ENCODE measurements around the gene ZNF621. TPM values are rescaled to one million over a fixed set of nuclear protein-coding genes. Genes with fewer than 3 reads are reported as not detected.

The ZNF621 gene
- total RNA-seq, 1 donor from 2014 or later: 29.5 TPM

DNA sequence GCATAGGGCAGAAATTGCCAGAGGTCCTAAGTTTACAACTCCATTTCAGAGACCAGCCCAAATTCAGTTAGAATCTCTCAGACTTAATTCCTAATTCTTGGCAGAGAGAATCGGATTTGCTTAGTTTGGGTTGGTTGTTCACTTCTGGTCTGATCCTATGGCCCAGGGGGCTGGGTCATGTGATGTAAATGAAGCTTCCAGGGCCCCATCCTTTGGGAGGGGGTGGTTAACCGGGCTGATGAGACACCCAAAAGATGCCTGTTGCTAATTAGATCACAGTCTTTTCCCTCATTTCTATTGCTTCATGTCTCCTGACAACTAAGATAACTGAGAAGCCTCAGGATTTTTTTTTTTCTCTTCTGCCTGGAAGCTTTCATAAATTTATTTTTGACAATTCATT, 30.1 kb upstream of the ZNF621 start:
- H3K4me3 Mint-ChIP-seq: no peak overlapping the region
- no peaks in the 10 kb centered on the region for H3K9me3 Mint-ChIP-seq
- H3K36me3 Mint-ChIP-seq (ENCODE audit: low read depth): peaks cover 4% of the 10 kb centered on the region
- no peak overlapping the region for H3K27ac Mint-ChIP-seq (ENCODE audit: unreplicated experiment)
- TF ChIP-seq CTCF (conservative IDR thresholded peaks at IDR 0.05): no peak
- peaks cover 9% of the 10 kb centered on the region for H3K27me3 Mint-ChIP-seq (ENCODE audit: low read depth)
- DNase-seq (ENCODE audit: low read depth, low spot score): no peak
- H3K4me1 Mint-ChIP-seq: no peaks in the 10 kb centered on the region

GRCh38 chr3:40497288-40497687, 27.5 kb upstream of the ZNF621 start:
- H3K27ac Mint-ChIP-seq (ENCODE audit: unreplicated experiment): no peak overlapping the region
- TF ChIP-seq CTCF (conservative IDR thresholded peaks at IDR 0.05): no peak
- H3K27me3 Mint-ChIP-seq (ENCODE audit: low read depth): peaks cover 13% of the 10 kb centered on the region
- H3K4me3 Mint-ChIP-seq: no peak overlapping the region
- no peaks in the 10 kb centered on the region for H3K4me1 Mint-ChIP-seq
- no peaks in the 10 kb centered on the region for H3K9me3 Mint-ChIP-seq
- H3K36me3 Mint-ChIP-seq (ENCODE audit: low read depth): no peaks in the 10 kb centered on the region
- no peak for DNase-seq (ENCODE audit: low read depth, low spot score)

DNA sequence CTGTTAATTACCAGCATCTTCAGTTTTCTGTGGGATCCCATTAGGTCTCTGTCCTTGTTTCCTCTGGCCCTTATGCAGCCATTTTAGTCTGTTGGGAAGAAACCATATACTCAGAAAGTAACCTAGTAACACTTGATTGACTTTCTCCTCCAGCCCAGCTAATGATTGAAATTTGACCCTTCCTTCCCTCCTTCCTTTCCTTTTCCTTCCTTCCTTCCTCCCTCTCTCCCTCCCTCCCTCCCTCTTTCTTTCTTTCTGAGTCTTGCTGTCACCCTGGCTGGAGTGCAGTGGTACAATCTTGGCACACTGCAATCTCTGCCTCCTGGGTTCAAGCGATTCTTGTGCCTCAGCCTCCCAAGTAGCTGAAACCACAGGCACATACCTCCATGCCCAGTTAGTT, 24.8 kb upstream of the ZNF621 start:
- Mint-ChIP-seq H3K36me3 (ENCODE audit: low read depth) (no peaks in the 10 kb centered on the region), H3K4me3 (no peak overlapping the region), H3K9me3 (peaks cover 2% of the 10 kb centered on the region), H3K27me3 (ENCODE audit: low read depth) (peaks cover 19% of the 10 kb centered on the region), H3K27ac (ENCODE audit: unreplicated experiment) (no peak overlapping the region), H3K4me1 (no peaks in the 10 kb centered on the region)
- DNase-seq (ENCODE audit: low read depth, low spot score): no peak
- no peak for TF ChIP-seq CTCF (conservative IDR thresholded peaks at IDR 0.05)

GRCh38 chr3:40502034-40502433, 22.7 kb upstream of the ZNF621 start:
- Mint-ChIP-seq H3K9me3 (peaks cover 2% of the 10 kb centered on the region), H3K27ac (ENCODE audit: unreplicated experiment) (no peak overlapping the region), H3K4me3 (peak overlapping the region; percentile 15), H3K4me1 (peaks cover 12% of the 10 kb centered on the region), H3K36me3 (ENCODE audit: low read depth) (no peaks in the 10 kb centered on the region), H3K27me3 (ENCODE audit: low read depth) (peaks cover 15% of the 10 kb centered on the region)
- no peak for DNase-seq (ENCODE audit: low read depth, low spot score)
- no peak for TF ChIP-seq CTCF (conservative IDR thresholded peaks at IDR 0.05)

GRCh38 chr3:40504636-40505430, 19.9 kb upstream of the ZNF621 start:
- Mint-ChIP-seq H3K4me3 (peak overlapping the region; percentile 97), H3K9me3 (peaks cover 2% of the 10 kb centered on the region), H3K36me3 (ENCODE audit: low read depth) (peaks cover 4% of the 10 kb centered on the region), H3K27ac (ENCODE audit: unreplicated experiment) (no peak overlapping the region), H3K27me3 (ENCODE audit: low read depth) (peaks cover 13% of the 10 kb centered on the region), H3K4me1 (peaks cover 12% of the 10 kb centered on the region)
- DNase-seq (ENCODE audit: low read depth, low spot score): no peak
- no peak for TF ChIP-seq CTCF (conservative IDR thresholded peaks at IDR 0.05)

All from neural crest cell (in vitro differentiated cells).